Activated CD8-positive, alpha-beta memory T cell treated with anti-CD3 and anti-CD28 coated beads for 36 hours (primary cell): ENCODE measurements around the gene TTLL7. TPM values are rescaled to one million over a fixed set of nuclear protein-coding genes. Genes with fewer than 3 reads are reported as not detected.
"Not testable (repeated sequence)": the region's sequence is repeated elsewhere in the genome, so short reads cannot be mapped to it uniquely, and the experiment has no call there.

Source experiments
- CTCF ChIA-PET: fragments of 350-600 bp; sonication (Branson Sonifier 250); formaldehyde crosslinking; loops from one replicate; lab custom pipeline; 2021; ENCODE audit warnings: antibody characterized with exemption; lab: Charles Lee
- POLR2A ChIA-PET: fragments of 350-600 bp; sonication (Branson Sonifier 250); formaldehyde crosslinking; loops from one replicate; lab custom pipeline; 2021; ENCODE audit warnings: antibody characterized with exemption; lab: Charles Lee
- total RNA-seq, 2 experiments: library from RNA; stranded (reverse); gene quantifications; one replicate each; pipeline ENCODE4 v1.2.3, GENCODE V29; 2021

Gene TTLL7
- total RNA-seq, 2 experiments from 2014 or later: 0.63 to 1.8 TPM

- ChIA-PET POLR2A (no interaction called here), CTCF (no interaction called here)
Observed at GRCh38 chr1:83998205-83998497, 781 bp downstream of the TTLL7 start.

- ChIA-PET POLR2A (no interaction called here), CTCF (no interaction called here)
Observed at GRCh38 chr1:83997631-83998030, 1.3 kb downstream of the TTLL7 start.

GRCh38 chr1:83996621-83997020, 2.3 kb downstream of the TTLL7 start:
- ChIA-PET CTCF (no interaction called here), POLR2A (no interaction called here)

GRCh38 chr1:83996191-83996590, 2.7 kb downstream of the TTLL7 start:
- ChIA-PET POLR2A (no interaction called here), CTCF (no interaction called here)

GRCh38 chr1:83995649-83996048, 3.3 kb downstream of the TTLL7 start:
- ChIA-PET POLR2A (no interaction called here), CTCF (no interaction called here)

GRCh38 chr1:83994111-83994510, 4.8 kb downstream of the TTLL7 start:
- ChIA-PET POLR2A (no interaction called here), CTCF (no interaction called here)

GRCh38 chr1:83990734-83991133, 8.2 kb downstream of the TTLL7 start:
- ChIA-PET POLR2A (no interaction called here), CTCF (no interaction called here)

- CTCF ChIA-PET: no interaction called here
- POLR2A ChIA-PET: no interaction called here
Observed at GRCh38 chr1:83985048-83985447, 13.9 kb downstream of the TTLL7 start.

GRCh38 chr1:83983918-83984317, 15.0 kb downstream of the TTLL7 start:
- POLR2A ChIA-PET, CTCF ChIA-PET: not testable (repeated sequence)

GRCh38 chr1:83978056-83978455, 20.9 kb downstream of the TTLL7 start:
- ChIA-PET CTCF (no interaction called here), POLR2A (no interaction called here)

GRCh38 chr1:83976920-83977319, 22.0 kb downstream of the TTLL7 start:
- CTCF ChIA-PET: no interaction called here
- POLR2A ChIA-PET: no interaction called here

GRCh38 chr1:83970802-83971201, 28.1 kb downstream of the TTLL7 start:
- ChIA-PET POLR2A (no interaction called here), CTCF (no interaction called here)

- ChIA-PET POLR2A (no interaction called here), CTCF (no interaction called here)
Observed at GRCh38 chr1:83970114-83970513, 28.8 kb downstream of the TTLL7 start.

GRCh38 chr1:83967336-83967735, 31.6 kb downstream of the TTLL7 start:
- ChIA-PET CTCF (no interaction called here), POLR2A (no interaction called here)

GRCh38 chr1:83964153-83964552, 34.8 kb downstream of the TTLL7 start:
- ChIA-PET CTCF (no interaction called here), POLR2A (no interaction called here)

GRCh38 chr1:83961571-83962295, 37.2 kb downstream of the TTLL7 start:
- ChIA-PET CTCF (no interaction called here), POLR2A (no interaction called here)

- ChIA-PET CTCF (interaction anchor here (0.7 kb wide), 1 partner anchor 132 kb away, joined by 4 read pairs; no protein-coding TSS in a partner anchor), POLR2A (no interaction called here)
Observed at GRCh38 chr1:83960669-83961277, 38.2 kb downstream of the TTLL7 start.

- ChIA-PET CTCF (interaction anchor here (0.7 kb wide), 1 partner anchor 131 kb away, joined by 4 read pairs; no protein-coding TSS in a partner anchor), POLR2A (no interaction called here)
Observed at GRCh38 chr1:83959824-83960498, 39.0 kb downstream of the TTLL7 start.

- ChIA-PET POLR2A (no interaction called here), CTCF (no interaction called here)
Observed at GRCh38 chr1:83958704-83959103, 40.2 kb downstream of the TTLL7 start.

GRCh38 chr1:83954166-83954823, 44.6 kb downstream of the TTLL7 start:
- POLR2A ChIA-PET: no interaction called here

More at GRCh38 chr1:83954166-83954823, 44.6 kb downstream of the TTLL7 start:
- CTCF ChIA-PET: no interaction called here
